GM21360 (cell line): ENCODE results near the gene CYB561D2.
"Not testable (repeated sequence)": the region's sequence is repeated elsewhere in the genome, so short reads cannot be mapped to it uniquely, and the experiment has no call there.

Experiments used
- ATAC-seq: cut with Tn5 transposase; IDR thresholded peaks from one replicate; pipeline ENCODE4 v1.9.1; 2021; ENCODE audit warnings: mild to moderate bottlenecking, moderate library complexity; ENCODE audit not compliant: unreplicated experiment

CYB561D2 gene, protein sequence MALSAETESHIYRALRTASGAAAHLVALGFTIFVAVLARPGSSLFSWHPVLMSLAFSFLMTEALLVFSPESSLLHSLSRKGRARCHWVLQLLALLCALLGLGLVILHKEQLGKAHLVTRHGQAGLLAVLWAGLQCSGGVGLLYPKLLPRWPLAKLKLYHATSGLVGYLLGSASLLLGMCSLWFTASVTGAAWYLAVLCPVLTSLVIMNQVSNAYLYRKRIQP

GRCh38 chr3:50350527-50351322 is at the start of gene CYB561D2, which contains the start of gene NPRL2:
Gene CYB561D2, plus strand, starts transcription at chr3:50350862. Its CDS starts 572 bp downstream, at chr3:50351434.
Gene NPRL2, minus strand, starts transcription at chr3:50350775. Its CDS starts 123 bp downstream, at chr3:50350652.
- peak; percentile 81 for ATAC-seq

- ATAC-seq, result no peak
Measured at GRCh38 chr3:50302095-50303012, 48.3 kb upstream of the CYB561D2 start.

GRCh38 chr3:50303013-50303815 is 47.4 kb upstream of the CYB561D2 start, which contains the start of gene HYAL1:
Gene HYAL1, minus strand, starts transcription at chr3:50303574. Its CDS starts 618 bp downstream, at chr3:50302956.
- no peak for ATAC-seq

GRCh38 chr3:50304601-50305000 is 46.1 kb upstream of the CYB561D2 start:
- no peak for ATAC-seq

DNA sequence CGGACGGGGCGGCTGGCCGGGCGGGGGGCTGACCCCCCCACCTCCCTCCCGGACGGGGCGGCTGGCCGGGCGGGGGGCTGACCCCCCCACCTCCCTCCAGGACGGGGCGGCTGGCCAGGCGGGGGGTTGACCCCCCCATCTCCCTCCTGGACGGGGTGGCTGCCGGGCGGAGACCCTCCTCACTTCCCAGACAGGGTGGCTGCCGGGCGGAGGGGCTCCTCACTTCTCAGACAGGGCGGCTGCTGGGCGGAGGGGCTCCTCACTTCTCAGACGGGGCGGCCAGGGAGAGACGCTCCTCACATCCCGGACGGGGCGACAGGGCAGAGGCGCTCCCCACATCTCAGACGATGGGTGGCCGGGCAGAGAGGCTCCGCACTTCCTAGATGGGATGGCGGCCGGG is 38.6 kb upstream of the CYB561D2 start:
- not testable (repeated sequence) for ATAC-seq

DNA sequence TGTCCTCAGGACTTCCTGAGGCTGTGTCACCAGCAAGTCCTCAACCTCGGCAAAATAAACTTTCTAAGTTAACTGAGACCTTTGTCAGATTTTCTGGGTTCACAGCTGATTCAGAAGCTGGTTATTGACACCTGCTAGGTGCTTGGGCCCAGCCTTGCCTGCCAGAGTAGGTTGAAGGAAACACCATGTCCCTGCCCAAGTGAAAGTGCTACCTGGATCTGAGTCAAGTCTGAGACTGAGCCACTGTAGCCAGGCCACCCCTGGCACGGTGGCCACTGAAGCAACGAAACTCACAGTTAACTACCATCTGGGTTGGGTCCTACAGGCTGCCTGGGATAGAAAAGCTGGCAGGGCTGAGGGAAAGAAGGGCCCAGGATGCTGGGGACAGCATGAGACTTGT is 36.3 kb upstream of the CYB561D2 start:
- ATAC-seq, result no peak

DNA sequence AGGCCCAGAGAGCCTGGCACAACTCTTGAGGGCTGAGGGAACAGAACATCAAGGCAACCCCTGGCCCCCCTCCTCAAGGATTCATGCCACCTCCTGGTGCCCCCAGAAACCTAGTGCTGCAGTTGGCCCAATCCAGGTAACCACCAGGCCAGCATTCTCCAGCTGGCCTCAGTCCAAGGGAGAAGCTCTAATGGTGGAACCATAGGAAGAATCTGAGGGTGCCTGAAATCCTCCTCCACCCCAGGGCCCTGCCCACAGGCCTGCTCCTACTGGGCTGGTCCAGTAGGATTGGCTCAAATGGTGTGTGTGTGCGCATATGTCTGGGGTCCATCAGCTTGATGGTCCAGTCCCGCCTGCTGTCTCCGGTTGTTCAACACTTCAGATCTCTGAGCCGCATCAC is 35.8 kb upstream of the CYB561D2 start:
- ATAC-seq, result no peak

DNA sequence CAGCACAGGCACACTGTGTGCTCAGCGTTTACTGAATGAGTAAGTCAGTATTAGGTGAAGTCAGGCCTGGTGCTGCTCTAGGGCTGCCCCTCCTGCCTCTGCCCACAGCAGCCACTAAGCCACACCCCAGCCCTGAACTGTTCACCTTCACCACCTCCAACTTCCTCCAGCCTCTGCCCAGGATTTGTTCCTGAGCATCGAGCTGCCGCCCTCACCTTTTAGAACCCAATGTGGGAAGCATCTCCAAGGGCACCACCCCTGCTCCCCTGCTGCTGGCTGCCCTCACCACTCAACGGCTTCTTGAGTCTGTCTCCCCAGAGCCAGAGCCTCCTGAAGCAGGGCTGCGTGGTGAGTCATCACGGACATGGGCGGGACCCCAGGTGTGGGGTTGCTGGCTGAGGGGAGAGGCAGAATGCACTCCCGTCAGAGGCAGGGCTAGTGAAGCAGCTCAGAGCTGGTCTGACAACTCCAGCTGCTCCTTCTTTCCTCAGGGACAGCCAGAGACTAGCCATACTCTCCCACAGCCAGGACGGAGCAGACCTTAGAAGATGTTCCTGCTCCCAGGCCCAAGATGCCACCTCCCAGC is 33.9 kb upstream of the CYB561D2 start:
- no peak for ATAC-seq

GRCh38 chr3:50317300-50317699 is 33.4 kb upstream of the CYB561D2 start:
- no peak for ATAC-seq

GRCh38 chr3:50318163-50318562 is 32.5 kb upstream of the CYB561D2 start:
- no peak for ATAC-seq

GRCh38 chr3:50318615-50319014 is 32.0 kb upstream of the CYB561D2 start:
- ATAC-seq, result no peak

- no peak for ATAC-seq
Measured at GRCh38 chr3:50319181-50319893, 31.3 kb upstream of the CYB561D2 start.

DNA sequence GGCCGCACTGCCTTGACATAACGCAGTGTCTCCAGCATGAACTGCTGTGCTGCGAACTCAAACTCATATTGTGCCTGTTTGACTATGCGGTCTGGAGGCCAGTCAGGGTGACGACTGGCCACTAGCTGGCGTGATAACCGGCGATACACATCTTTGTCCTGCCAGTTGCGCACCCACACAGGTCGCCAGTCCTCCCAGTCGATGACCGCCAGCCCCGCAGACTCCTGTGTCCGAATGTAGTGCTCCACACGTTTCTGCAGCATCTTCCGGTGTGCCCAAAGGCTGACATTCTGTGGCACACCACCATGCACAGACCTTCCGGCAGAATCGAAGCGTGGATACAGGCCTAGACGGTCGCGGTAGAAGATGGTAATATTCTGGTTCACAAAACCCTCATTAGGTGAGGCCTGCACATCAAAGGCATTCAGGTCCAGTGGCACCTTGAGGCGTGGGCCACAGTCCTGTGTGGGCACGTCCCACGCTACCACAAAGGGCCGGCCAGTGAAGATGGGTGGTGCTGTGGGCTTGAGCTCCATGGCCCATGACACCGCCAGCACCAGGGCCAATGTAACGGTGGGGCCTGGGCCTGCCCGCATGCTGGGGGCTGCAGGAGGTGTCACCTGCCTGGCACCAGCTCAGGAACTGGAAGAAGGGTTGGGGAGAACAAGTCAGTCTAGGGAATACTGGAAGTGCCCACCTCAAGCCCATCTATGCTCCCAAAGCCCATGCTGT is 30.6 kb upstream of the CYB561D2 start:
- no peak for ATAC-seq

DNA sequence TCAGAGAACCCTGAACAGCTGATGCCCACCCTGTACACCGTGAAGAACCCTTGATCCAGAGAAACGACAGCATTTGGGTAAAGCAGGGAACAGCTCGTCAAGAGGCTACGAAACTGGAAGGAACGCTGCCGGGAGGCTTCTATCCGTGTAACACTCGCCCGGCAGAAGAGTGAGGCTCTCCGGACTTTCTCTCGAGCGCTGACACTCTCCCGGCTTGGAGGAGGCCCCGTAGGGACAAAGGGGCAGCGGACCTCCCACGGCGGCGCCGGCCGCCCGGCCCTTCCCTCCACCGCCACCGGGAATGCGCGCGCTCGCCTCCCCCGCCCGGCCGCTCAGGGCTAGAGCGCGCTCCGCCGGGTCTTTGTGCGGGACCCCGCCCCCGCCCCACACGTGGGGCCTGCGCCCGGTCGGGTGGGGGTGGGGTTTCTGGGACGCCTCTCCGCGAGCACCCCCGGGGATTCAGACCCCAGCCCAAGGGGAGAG is 29.8 kb upstream of the CYB561D2 start:
- ATAC-seq, result peak; percentile 33

DNA sequence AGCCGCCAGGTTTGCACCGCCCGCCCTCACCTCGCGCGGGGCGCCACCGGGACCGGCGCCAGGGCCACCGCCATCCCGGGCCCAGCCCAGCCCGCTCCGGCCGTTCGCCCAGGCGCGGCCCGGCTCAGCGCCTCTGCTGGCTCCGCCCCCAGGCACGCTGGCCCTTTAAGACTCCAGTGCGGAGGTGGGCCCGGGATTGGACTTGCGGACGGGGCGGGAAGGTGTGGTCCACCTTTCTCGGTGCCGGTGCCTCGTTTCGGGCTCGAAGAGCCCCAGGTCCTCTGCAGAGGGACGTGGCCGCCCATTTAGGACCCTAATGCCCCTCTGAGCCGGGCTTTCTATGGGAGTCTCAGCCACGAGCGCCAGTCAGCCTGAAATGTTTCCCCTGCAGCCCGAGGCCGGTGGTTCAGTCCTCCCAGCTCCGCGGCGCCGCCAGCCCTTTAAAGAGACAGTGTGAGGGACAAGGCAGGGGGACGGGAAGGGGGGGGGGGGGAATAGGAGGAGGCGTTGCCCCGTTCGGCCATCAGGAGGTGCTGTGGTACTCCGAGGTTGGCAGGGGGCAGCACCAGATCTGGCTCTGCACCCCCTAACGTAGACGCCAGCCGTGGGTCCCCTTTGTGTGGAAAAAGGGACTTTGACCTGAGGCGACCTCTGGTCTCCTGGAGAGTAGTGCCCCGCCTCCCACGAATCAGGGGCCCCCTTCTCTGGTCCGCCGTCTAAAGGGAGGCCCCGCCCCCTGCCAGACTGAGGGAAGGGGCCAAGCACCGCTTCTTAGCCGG is 29.1 kb upstream of the CYB561D2 start:
- ATAC-seq, result peak; percentile 61

DNA sequence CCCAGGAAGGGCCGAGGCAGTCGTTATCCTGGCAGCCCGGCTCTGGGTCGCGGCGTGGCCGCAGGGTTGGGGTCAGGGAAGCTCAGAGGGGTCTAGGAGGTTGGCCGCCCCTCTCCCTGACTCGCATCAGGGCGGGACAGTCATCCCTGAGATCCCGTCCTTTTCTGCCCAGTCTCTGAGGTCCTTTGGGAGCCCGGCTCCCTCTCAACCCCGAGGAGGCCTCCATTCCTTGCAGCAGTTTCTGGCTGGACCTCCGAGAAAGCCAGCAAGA is 28.6 kb upstream of the CYB561D2 start:
- no peak for ATAC-seq

- ATAC-seq, result no peak
Measured at GRCh38 chr3:50322386-50323091, 28.1 kb upstream of the CYB561D2 start, which contains the start of gene HYAL2. Gene HYAL2, minus strand, starts transcription at chr3:50322745. Its CDS starts 2,256 bp downstream, at chr3:50320489.
